HG02884 (cell line): ENCODE measurements around the gene CD22.

Experiments
- ATAC-seq: cut with Tn5 transposase; IDR thresholded peaks from one replicate; pipeline ENCODE4 v1.9.1; 2021; ENCODE audit warnings: mild to moderate bottlenecking, moderate library complexity; ENCODE audit not compliant: unreplicated experiment

CD22 gene

DNA sequence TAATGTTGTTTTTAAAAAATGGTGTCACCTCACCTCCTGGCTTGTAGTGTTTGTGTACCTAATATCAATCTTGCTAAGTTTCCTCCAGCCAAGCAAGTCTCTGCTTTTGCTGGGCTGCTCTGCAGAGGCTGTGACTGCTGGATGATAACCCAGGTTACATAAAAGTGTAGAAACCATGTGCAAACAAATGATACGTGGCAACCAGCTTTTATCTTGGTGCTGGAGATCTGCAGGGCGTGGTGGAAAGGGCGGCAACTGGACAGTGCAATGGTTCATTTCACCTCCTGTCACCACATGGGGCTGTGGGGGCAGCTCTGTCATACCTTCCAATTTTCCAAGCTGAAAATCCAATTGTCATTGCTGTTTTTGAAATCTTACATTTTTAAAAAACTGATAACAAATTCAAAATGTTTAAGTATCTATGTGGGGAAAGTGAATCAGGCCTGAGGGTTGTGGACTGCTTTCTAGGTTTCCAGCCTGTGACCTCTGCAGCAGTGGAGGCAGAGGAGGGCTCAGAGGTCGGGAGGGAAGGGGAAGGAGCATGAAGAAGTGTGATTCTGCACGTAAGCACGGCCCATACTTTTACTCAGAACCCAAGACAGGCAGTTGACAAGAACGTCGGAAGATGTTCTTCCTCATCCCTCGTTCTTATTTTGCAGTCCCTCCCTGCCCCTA is 51.6 kb downstream of the CD22 start:
- ATAC-seq, result no peak

DNA sequence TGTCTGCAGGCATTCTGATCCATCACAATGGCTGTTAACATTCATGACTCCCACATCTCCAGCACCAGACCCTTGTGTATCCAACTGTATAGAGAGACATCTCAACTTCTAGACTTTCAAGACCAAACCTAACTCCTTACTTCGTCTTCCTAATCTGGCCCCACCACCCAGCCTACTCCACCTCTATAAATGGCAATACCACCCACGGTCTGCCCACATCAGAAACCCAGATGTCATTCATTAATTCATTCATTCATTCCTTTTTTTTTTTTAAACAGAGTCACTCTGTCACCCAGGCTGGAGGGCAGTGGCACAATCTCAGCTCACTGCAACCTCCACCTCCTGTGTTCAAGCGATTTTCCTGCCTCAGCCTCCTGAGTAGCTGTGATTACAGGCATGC is 52.3 kb downstream of the CD22 start:
- no peak for ATAC-seq

DNA sequence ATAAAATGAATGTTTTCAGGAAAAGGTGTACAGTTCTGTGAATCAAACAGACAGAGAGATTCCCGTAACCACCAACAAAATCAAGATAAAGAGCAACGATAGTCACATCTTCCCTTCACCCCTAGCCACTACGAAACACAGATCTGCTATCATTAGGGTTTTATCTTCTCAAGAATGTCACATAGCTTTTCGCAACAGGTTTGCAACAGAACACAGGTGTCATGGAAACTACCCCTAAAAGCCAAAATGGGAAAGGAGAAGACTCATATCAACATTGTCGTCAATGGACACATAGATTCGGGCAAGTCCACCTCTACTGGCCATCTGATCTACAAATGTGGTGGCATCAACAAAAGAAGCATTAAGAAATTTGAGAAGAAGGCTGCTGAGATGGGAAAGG is 52.9 kb downstream of the CD22 start:
- ATAC-seq, result no peak

DNA sequence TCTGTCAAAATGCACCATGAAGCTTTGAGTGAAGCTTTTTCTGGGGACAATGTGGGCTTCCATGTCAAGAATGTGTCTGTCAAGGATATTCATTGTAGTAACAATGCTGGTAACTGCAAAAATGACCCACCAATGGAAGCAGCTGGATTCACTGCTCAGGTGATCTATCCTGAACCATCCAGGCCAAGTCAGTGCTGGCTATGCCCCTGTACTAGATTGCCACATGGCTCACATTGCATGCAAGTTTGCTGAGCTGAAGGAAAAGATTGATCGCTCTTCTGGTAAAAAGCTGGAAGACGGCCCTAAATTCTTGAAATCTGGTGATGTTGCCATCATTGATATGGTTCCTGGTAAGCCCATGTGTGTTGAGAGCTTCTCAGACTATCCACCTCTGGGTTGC is 54.5 kb downstream of the CD22 start:
- ATAC-seq, result no peak

DNA sequence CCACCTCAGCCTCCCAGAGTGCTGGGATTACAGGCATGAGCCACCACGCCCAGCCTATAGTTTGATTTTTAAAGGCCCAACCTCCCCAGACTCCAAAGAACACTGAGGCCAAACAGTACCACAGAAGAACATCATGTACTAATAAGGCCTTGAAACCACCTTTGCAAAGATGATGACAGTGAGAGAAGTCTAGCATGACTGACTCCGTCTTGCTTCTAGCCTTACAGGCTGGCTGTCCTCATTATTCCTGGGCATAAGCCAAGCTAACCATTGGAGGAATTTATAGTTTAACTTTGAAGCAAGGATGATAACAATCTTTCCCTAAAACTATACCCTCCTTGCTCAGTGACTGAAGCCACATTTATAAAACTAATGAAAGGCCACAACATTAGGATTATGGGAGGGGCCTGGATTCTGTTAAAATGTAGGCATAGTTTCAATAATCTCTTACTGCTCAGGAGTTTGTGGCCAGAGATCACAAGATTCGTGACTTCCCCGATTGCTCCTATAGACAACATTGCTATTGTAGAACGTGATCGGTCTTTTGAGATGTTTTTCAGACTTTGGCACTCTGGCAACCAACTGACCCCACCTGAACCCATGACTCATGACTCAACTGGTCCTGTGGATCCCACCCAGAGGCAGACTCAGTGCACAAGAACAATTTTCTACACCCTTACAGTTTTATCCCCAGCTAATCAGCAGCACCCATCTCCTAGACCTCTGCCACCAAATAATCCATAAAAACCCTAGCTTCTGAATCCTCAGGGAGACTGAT is 59.5 kb downstream of the CD22 start:
- no peak for ATAC-seq

DNA sequence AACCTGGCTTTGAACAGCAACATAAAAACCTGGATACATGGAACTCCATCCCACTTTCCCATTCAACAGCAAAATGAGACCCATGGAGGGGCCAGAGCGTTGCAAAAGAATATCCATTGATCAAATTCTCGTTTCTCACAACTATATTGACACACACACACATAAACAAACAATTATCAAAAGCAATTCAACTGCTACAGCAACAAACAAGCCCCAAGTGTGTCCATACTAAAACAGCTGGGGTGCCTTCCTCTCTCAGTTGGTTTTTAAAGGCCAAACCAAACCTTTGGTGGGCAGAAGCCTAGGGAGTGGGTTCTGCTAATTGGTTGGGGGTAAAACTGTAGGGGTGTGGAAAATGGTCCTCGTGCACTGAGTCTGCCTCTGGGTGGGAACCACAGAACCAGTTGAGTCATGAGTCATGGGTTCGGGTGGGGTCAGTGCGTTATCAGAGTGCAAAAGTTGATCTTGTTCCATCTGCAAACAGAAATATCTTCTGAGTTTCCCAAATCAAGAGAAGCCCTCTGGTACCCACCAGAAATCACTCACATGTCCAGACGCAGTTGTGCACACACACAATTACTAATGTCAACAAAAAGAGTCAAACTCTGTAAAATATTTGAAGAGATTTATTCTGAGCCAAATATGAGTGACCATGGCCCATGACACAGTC is 60.3 kb downstream of the CD22 start:
- ATAC-seq, result no peak

DNA sequence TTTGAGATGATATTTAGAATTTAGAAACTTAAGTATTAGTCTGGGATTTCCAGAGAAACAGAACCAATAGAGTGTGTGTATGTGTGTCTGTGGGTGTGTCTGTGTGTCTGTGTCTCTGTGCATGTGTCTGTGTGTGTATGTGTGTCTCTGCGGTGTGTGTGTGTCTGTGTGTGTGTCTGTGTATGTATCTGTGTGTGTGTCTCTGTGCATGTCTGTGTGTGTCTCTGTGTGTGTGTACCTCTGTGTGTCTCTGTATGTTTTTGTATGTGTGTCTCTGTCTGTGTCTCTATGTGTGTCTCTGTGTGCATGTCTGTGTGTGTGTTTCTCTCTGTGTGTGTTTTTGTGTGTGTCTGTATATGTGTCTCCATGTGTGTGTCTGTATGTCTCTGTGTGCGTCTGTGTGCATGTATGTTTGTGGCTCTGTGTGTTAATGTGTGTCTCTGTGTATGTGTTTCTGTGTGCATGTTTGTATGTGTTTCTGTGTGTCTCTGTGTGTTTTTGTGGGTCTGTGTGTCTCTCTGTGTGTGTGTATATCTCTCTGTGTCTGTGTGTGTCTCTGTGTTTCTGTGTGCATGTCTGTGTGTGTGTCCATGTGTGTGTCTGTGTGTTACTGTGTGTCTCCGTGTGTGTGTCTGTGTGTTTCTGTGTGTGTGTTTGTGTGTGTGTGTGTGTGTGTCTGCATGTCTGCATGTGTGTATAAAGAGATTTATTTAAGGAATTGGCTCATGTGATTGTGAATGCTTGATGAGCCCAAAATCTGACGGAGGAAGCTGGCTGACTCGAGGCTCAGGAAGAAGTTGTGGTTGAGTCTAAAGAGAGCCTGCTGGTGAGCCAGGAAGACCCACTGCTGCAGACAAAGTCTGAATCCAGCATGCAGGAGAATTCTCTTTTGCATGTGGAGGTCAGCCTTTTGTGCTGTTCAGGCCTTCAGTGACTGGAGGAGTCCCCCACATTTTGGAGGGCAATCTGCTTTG is 64.0 kb downstream of the CD22 start:
- no peak for ATAC-seq

DNA sequence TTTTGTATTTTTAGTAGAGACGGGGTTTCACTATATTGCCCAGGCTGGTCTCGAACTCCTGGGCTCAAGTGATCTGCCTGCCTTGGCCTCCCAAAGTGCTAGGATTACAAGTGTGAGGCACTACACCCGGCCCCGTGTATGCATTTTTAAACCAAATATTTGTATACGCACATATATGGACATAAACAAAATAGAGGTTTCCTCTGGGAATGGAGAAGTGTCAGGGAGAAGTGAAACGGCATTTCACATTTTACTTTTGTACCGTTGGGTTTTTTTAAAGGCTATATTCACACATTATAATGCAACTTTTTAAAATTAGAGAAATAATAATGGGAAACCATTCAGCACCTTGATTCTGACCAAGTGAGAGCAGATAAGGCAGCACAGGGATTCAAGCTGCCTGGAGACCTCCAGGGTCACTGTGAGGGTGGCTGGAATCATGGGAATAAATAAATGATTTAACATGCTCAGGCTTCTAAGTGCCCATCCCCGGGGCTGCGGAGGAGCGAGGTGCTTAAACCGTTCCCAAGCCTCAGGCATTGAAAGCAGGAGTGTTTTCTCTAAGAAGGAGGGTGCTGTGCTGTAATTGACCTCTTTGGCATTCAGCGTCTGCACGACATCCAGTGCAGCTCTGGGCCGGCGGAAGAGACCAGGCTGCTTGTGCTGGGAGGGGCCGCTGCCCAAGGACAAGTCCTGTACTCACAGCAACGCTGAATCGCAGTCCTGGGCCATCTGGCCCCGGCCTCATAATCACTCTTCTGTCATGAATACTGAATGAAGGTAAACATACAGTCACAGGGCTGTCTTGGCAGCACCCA is 66.6 kb downstream of the CD22 start:
- no peak for ATAC-seq

DNA sequence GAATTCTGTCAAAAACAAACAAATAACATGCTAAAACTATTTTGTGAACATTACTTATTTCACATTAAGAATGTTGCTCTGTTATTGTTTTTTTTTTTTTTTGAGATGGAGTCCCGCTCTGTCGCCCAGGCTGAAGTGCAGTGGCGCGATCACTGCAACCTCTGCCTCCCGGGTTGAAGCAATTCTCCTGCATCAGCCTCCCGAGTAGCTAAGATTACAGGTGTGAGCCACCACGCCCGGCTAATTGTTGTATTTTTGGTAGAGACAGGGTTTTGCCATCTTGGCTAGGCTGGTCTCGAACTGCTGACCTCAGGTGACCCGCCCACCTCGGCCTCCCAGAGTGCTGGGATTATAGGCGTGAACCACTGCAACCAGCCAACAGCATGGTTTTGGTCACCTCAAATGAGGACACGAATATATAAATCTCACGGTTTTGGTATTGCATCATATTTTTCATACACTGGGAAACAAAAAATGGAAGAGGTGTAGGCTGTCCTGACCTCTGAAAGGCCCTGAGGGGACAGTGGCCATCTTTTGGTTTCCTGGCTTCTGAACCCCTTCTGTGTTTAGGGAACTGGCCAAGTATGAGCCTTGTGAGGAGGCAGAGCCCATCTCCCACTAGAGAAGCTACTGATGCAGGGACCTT is 67.4 kb downstream of the CD22 start:
- ATAC-seq, result no peak
